Mucosa of stomach (tissue), 1 donor: ENCODE data around the gene AP3S2.
"Not testable (repeated sequence)": the region's sequence is repeated elsewhere in the genome, so short reads cannot be mapped to it uniquely, and the experiment has no call there.

ENCODE experiments used
- H3K27me3 ChIP-seq: one replicate; pipeline ENCODE4 v1.7.0; 2013; ENCODE audit warnings: mild to moderate bottlenecking, low read length; ENCODE audit not compliant: control insufficient read depth, insufficient read depth
- H3K36me3 ChIP-seq: one replicate; pipeline ENCODE4 v1.7.0; 2013; ENCODE audit warnings: low read length; ENCODE audit not compliant: control insufficient read depth, insufficient read depth
- H3K4me1 ChIP-seq: one replicate; pipeline ENCODE4 v1.7.0; 2013; ENCODE audit warnings: mild to moderate bottlenecking, low read length; ENCODE audit not compliant: control insufficient read depth, insufficient read depth
- H3K4me3 ChIP-seq: one replicate; pipeline ENCODE4 v1.7.0; 2013; ENCODE audit warnings: low read length
- H3K9ac ChIP-seq: one replicate; pipeline ENCODE4 v1.7.0; 2013; ENCODE audit warnings: mild to moderate bottlenecking, low read length, moderate library complexity
- H3K9me3 ChIP-seq: one replicate; pipeline ENCODE4 v1.7.0; 2013; ENCODE audit warnings: mild to moderate bottlenecking, low read length, moderate library complexity; ENCODE audit not compliant: control insufficient read depth
- donor health status: Pancreatic carcinoma.

AP3S2 gene

DNA sequence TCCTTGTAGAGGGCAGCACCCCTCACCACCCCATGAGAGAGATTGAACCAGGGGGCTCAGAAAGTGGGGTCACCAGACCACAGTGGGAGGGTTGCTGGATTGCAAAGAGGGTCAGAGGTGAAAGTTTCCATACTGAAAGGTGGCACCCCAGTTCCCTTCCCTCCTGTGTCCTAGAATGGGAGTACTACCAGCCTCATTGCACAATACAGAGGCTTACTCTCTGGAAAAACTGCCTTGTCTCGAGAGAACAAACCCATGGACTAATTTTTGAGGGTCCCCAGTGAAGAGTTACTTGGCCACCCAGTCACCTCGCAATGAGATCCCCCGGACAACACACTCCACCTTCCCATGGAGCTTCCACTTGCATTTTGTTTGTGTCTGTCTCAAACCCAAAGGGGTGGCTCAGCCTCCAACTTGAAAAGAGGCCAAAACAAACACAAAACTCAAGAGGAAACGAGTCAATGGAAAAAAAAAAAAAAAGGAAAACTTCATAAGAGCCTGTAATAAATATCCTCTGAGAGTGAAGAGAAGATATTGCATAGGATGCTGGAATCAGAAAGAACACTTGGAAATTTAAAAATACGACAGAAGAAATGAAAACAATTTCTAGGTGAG is 99.1 kb downstream of the AP3S2 start:
- no peaks in the 10 kb centered on the region for H3K36me3 ChIP-seq
- H3K4me3 ChIP-seq = no peak overlapping the region
- no peak overlapping the region for H3K9ac ChIP-seq
- H3K27me3 ChIP-seq = no peaks in the 10 kb centered on the region
- no peaks in the 10 kb centered on the region for H3K4me1 ChIP-seq
- H3K9me3 ChIP-seq = no peaks in the 10 kb centered on the region

DNA sequence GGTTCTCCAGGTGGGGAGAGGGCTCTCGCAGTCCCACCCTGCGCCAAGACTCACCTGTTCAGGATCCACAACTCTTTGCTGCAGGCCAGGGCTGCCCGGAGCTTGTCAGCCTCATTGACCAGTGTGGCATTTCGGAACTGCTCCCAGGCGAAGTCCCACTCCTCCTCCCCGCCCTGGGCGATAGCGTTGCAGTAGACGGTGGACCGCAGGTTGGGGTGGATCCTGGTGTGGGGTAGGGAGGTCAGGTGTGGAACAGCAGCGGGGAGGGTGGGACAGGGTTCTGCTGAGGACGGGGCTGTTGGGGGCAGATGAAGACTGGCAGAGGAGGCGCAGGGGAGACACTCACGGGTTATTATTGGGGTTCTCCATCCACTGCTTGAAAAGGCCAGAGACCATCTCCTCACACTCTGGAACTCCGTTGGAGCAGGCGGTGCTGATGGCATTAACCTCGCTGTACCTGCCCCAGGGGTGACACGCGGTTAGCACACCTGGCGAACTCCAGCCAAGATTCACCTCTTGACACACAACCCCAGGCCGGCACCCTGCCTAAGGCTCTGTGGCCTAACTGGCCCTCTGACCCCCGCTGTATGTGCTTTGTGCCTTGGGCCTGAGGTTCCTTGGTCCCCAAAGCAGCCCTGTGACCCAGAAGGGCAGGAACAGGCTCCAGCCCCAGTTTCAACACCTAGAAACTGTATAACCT is 101.5 kb downstream of the AP3S2 start:
- H3K9me3 ChIP-seq = no peaks in the 10 kb centered on the region
- no peak overlapping the region for H3K4me3 ChIP-seq
- H3K36me3 ChIP-seq = no peaks in the 10 kb centered on the region
- H3K9ac ChIP-seq = no peak overlapping the region
- no peaks in the 10 kb centered on the region for H3K27me3 ChIP-seq
- H3K4me1 ChIP-seq = no peaks in the 10 kb centered on the region

GRCh38 chr15:89790661-89791060 is 103.1 kb downstream of the AP3S2 start:
- Histone ChIP-seq H3K36me3 (no peaks in the 10 kb centered on the region), H3K9me3 (no peaks in the 10 kb centered on the region), H3K4me1 (peaks cover 1% of the 10 kb centered on the region), H3K4me3 (no peak overlapping the region), H3K27me3 (no peaks in the 10 kb centered on the region), H3K9ac (no peak overlapping the region)

DNA sequence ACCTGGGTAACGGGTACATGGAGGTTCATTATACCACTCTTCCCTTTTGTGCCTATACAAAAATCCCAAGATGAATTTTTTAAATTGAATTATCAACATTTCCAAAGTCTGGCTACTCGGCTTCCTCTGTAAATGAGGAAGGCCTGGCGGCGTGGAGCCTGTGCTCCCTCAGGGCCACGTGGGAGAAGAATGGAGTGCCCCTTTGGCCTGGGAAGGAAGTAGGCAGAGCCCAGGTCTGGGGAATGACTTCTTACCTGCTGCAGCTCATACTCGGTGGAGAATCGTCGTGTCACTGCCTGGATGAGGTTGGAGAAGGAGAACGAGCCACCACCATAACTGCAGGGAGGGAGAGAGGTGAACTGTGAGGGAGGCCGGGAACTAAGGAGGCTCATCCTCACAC is 103.6 kb downstream of the AP3S2 start:
- H3K36me3 ChIP-seq = no peaks in the 10 kb centered on the region
- no peak overlapping the region for H3K4me3 ChIP-seq
- no peaks in the 10 kb centered on the region for H3K27me3 ChIP-seq
- no peak overlapping the region for H3K9ac ChIP-seq
- peaks cover 6% of the 10 kb centered on the region for H3K4me1 ChIP-seq
- H3K9me3 ChIP-seq = no peaks in the 10 kb centered on the region

GRCh38 chr15:89788585-89788984 is 105.2 kb downstream of the AP3S2 start:
- not testable (repeated sequence) for H3K4me3 ChIP-seq, H3K36me3 ChIP-seq

DNA sequence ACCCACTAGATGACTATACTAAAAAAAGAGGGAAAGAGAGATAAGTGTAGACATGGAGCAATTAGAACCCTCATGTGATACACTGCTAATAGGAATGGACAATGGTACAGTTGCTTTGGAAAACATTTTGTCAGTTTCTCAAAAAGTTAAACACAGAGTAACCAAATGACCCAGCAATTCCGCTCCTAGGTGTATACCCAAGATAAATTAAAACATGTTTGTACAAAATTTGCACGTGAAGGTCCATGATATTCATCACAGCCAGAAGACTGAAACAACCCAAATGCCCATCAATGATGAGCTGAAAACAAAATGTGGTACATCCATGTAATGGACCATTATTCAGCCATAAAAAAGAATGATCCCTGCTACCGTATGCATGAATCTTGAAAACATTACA is 105.8 kb downstream of the AP3S2 start:
- Histone ChIP-seq H3K9me3 (no peaks in the 10 kb centered on the region), H3K36me3 (no peaks in the 10 kb centered on the region), H3K27me3 (no peaks in the 10 kb centered on the region), H3K4me1 (peaks cover 24% of the 10 kb centered on the region), H3K4me3 (no peak overlapping the region), H3K9ac (no peak overlapping the region)

More at GRCh38 chr15:89788585-89788984, 105.2 kb downstream of the AP3S2 start:
- not testable (repeated sequence) for H3K27me3 ChIP-seq, H3K9ac ChIP-seq, H3K9me3 ChIP-seq
- H3K4me1 ChIP-seq = peaks cover 22% of the 10 kb centered on the region

DNA sequence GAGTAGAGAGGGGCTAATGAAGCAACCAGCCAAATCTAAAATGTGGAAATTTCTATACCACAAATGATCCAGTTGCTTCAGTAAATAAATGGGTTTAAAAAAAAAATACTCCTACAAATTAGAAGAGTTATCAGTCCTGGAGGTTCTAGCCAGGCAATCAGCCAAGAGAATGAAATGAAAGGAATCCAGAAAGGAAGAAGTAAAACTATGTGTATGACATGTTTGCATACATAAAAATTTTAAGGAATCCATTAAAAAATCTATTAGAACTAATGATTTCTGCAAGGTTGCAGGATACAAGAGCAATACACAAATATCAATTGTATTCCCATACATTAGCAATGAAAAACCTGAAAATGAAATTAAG is 108.0 kb downstream of the AP3S2 start:
- Histone ChIP-seq H3K9me3 (no peaks in the 10 kb centered on the region), H3K9ac (no peak overlapping the region), H3K36me3 (no peaks in the 10 kb centered on the region), H3K27me3 (no peaks in the 10 kb centered on the region), H3K4me3 (no peak overlapping the region), H3K4me1 (peaks cover 28% of the 10 kb centered on the region)

DNA sequence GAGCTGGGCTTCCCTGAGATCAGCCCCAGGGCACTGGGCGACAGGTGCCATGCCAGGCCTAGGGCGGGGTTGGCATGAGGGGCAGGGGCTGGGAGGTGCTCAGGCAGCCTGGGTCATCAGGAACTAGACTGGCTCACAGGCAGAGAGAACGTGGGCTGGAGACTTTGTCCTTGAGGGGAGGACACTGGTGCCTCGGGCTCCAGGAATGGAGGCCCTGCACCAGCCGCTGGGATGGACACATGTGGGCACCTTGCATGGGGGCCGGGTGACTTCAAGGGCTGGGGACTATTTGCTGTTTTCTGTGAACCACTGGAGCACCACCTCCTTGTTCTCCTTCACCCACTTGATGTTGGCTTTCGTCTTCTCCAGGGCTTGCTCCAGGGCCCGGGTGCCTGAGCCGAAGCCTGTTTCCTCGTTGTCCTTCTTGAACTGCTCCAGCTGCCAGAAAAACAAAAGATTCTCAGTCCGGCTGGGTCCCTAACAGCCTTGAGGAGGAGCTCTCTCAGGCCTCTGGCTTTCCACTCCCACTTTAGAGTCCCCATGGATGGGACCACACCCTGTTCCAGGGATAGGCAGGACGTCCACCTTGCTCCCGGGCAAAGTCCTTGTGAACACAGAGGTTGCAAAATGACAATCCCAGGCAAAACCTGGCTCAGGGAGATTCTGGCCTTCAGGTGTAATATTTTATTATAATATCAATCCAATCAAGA is 108.6 kb downstream of the AP3S2 start:
- H3K27me3 ChIP-seq = no peaks in the 10 kb centered on the region
- H3K4me3 ChIP-seq = no peak overlapping the region
- H3K4me1 ChIP-seq = peaks cover 28% of the 10 kb centered on the region
- H3K9ac ChIP-seq = no peak overlapping the region
- no peaks in the 10 kb centered on the region for H3K36me3 ChIP-seq
- H3K9me3 ChIP-seq = no peaks in the 10 kb centered on the region

- Histone ChIP-seq H3K4me3 (no peak overlapping the region), H3K4me1 (peaks cover 28% of the 10 kb centered on the region), H3K9ac (no peak overlapping the region), H3K9me3 (no peaks in the 10 kb centered on the region), H3K27me3 (no peaks in the 10 kb centered on the region), H3K36me3 (no peaks in the 10 kb centered on the region)
These were observed 109.2 kb downstream of the AP3S2 start for GRCh38 chr15:89784686-89784960.

- Histone ChIP-seq H3K4me1 (peaks cover 28% of the 10 kb centered on the region), H3K4me3 (no peak overlapping the region), H3K9me3 (no peaks in the 10 kb centered on the region), H3K9ac (no peak overlapping the region), H3K36me3 (no peaks in the 10 kb centered on the region), H3K27me3 (no peaks in the 10 kb centered on the region)
These were observed 109.7 kb downstream of the AP3S2 start for GRCh38 chr15:89783861-89784685.

DNA sequence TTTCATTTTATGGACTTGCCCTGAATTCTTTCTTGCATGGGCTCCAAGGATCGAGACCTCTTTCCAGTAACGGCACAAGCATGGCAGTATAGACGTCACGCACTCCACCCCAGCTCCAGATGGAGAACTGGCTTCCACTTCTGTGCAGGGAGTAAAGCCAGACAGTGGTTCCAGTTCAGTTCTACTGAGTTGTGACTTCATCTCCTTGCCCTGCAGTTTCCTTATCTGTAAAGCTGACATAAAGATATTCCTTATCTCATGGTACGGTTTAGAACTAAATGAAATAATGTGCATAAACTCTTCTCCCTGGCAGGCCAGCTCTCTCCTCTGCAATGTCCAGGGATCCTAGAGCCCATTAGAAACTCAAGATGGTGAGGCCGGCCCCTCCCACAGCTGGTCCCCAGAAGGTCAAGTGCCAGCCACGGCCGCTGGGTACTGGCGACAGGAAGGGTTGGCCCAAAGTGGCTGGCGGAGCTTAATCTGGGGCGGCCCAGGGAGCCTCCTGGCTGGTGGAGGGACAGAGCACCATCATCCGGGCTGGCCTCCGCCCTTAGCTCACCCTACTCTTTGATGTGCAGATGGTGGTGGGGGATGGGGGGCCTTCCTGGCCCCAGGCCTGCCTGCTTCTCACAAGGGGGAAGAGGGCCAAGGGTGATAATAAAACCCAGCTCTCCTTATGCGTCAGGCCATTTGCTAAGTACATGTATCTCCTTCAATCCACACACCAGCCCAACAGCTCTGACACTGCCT is 110.5 kb downstream of the AP3S2 start:
- Histone ChIP-seq H3K4me3 (no peak overlapping the region), H3K36me3 (no peaks in the 10 kb centered on the region), H3K4me1 (peaks cover 28% of the 10 kb centered on the region), H3K9me3 (no peaks in the 10 kb centered on the region), H3K27me3 (no peaks in the 10 kb centered on the region), H3K9ac (no peak overlapping the region)
